ENCODE measurements around the gene CCDC89. TPM values are rescaled to one million over a fixed set of nuclear protein-coding genes. Genes with fewer than 3 reads are reported as not detected.
"Not testable (repeated sequence)": the region's sequence is repeated elsewhere in the genome, so short reads cannot be mapped to it uniquely, and the experiment has no call there.

Gene CCDC89
- total RNA-seq, 1 experiment from 2014 or later, result 6.6 TPM

DNA sequence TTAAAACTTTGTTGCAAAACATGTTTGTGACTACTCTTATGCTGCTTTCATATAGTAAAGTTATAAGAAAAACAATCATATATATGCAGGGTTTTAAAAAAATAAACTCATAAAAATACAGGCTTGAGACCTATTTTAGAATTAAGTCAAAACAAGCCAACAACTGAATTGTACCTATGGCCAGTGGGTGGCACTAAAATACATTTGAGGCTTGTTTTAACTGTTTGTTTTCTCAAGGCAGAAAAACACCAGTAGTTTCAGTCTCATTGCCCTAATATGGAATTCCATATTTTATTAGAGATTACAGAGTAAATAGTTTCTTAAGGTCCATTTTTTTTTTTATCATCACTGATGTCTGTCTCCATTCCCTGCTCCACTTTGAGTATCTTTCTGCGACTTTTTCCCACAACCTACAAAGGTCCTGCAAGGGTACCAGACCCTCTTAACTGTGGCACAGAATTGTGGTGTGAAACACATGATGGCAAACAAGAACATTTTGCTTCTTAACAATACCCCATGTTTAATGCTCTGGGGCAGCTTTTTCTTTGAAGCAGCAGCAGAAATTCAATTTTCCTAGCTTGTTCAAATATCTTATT lies 8.5 kb upstream of the CCDC89 start:
- DNase-seq (ENCODE audit: low read depth), result peak; percentile 58

DNA sequence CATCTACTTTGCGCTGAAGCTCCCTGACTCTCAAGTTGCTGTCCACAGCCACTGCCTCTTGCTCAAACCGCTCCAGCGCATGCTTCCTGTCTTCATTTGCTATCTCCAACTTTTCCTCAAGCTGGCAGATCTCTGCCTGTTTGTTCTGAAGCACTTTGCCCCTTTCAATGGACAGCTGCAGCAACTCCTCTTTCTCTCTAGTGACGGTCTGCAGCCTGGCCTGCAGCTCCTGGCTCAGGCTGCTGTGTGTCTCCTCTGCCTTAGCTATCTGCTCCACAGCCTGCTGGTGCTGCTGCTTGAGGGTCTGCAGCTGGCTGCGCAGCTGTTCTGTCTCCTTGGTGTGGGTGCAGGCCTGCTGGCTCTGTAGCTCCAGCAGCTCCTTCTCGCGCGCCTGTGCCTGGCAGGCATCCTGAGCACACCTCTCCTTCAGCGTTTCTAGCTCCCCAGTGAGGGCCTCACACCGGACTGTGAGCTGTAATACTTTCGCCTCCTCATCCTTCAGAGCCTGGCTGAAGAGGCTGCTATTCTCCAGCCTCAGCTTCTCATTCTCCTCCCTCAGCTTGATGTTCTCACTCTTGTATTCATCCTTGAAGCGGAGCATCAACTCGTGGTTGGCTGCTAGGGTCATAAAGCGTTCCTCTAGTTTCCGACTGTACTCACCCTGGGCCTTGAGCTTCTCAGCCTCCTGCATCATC lies 723 bp downstream of the CCDC89 start:
- peak; percentile 81 for DNase-seq (ENCODE audit: low read depth)

DNA sequence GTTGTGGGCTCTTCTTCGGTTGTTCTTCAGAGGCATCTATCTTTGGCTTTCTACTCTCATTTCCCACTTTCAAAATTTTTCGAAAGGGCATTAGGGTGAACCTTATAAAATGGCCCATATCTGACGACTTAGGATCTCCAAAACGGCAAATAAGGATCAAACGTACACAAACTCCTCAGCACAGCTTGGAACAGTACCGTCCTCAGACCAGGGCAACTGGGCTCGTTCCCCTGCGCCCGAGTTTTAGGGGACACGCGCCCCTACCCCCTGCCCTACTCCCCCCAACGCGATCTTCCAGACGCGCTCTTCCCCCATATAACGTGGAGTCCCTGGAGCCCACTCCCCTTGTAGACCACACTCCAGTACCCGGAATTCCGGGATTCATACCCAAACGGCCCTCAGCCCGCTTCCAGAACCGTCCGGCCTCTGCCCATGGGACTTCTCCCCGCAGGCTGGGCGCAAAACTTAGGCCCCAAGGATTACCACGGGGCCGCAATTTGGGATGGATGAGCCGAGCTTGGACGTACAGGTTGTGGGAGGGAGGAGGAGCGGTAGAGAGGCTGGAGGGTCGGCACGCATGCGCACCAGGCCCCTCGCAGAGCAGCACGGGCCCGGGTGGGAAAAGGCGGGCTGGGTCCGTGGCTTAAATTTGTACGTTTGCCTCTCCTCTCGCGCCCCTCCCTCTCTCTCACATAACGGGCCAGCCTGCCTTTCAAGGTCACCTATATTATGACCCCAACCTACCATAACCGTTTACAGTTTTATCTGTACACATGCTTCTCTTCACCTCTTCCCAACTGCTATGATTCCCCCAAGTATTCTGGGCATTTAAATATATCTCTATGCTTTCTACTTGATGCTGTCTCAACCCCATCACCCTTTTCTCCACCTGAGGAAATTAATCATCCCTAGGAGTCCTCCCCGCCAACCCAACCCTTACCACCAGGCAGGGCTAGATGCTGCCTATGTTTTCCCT lies 3.4 kb downstream of the CCDC89 start:
- peak; percentile 66 for DNase-seq (ENCODE audit: low read depth)

DNA sequence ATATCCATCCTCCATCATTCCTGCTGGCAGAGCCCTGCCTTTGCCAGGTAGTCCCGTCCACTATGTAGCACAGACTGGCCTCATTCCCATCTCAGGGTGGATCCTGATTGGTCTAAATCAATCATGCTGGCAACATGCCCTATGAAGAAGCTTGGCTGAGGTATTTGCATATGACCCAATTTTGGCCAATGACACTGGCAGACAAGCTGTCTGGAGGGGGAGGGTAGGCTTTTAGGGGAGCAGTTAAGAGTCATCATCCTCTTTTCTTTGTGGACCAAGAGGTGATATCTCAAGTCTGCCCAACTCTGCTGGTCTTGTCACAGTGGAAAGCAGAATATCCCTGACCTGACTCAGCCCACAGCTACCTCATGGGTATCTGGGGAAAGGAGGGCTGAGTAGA lies 5.1 kb downstream of the CCDC89 start:
- DNase-seq (ENCODE audit: low read depth), result no peak

DNA sequence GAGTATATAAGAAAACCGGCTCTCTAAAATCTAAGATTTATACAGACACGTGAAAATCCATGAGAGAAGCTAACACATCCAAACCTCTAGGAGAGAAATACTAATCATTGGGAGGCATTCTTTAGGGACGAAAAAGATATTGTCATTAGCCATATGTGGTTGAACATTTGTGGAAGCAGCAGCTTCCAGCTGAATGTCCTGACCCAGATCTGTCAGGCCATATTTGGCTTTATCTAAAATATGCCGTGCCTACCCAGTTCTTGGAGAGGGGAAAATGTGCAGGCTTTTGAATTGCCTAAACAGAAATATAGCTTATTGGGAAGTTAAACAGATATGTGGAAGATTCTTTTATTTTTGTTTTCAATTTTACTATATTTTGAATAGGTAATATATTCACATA lies 6.4 kb downstream of the CCDC89 start:
- DNase-seq (ENCODE audit: low read depth), result no peak

DNA sequence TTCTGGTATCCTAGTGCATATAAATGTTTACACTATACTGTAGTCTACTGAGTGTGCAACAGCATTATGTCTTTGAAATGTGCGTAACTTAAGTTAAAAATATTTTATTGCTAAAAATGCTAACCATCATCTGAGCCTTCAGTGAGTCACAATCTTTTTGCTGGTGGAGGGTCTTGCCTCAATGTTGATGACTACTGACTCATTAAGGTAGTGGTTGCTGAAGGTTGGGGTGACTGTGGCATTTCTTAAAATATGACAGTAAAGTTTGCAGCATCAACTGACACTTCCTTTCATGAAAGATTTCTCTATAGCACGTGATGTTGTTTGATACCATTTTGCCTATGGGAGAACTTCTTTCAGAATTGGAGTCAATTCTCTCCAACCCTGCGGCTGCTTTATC lies 12.6 kb downstream of the CCDC89 start:
- DNase-seq (ENCODE audit: low read depth), result no peak

DNA sequence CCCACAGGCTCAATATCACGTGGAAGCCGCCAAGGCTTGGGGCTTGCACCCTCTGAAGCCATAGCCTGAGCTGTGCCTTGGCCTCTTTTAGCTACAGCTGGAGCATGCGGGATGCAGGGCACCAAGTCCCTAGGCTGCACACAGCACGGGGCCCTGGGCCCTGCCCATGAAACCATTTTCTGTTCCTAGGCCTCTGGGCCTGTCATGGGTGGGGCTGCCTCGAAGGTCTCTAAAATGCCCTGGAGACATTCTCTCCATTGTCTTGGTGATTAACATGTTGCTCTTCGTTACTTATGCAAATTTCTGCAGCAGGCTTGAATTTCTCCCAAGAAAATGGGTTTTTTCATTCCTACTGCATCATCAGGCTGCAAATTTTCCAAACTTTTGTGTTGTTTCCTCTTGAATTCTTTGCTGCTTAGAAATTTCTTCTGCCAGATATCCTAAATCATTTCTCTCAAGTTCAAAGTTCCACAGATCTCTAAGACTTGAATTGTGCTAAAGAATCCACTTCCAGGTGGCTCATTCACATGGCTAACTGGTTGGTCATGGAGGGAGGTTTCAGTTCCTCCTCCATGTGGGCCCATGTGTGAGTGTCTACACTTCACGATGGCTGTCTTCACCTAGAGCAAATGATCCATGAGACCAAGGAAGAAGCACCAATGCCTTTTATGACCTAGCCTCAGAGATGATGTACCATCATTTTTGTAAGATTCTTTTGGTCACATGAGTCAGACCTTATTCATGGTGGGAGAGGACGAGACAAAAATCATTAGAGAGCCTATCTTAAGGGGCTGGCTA lies 13.7 kb downstream of the CCDC89 start:
- no peak for DNase-seq (ENCODE audit: low read depth)

DNA sequence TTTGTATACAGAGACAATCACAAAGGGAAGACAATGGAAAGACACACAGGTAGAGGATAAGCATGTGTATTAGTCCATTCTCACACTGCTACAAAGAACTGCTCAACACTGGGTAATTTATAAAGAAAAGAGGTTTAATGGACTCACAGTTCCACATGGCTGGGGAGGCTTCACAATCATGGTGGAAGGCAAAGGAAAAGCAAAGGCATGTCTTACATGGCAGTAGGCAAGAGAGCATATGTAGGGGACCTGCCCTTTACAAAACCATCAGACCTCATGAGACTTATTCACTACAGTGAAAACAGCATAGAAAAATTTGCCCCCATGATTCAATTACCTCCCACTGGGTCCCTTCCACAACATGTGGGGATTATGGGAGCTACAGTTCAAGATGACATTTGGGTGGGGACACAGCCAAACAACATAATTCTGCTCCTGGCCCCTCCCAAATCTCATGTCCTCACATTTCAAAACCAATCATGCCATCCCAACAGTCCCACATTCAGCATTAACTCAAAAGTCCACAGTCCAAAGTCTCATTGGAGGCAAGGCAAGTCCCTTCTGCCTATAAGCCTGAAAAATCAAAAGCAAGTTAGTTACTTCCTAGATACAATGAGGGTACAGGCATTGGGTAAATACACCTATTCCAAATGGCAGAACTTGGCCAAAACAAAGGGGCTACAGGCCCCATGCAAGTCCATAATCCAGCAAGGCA lies 14.9 kb downstream of the CCDC89 start:
- not testable (repeated sequence) for DNase-seq (ENCODE audit: low read depth)

DNA sequence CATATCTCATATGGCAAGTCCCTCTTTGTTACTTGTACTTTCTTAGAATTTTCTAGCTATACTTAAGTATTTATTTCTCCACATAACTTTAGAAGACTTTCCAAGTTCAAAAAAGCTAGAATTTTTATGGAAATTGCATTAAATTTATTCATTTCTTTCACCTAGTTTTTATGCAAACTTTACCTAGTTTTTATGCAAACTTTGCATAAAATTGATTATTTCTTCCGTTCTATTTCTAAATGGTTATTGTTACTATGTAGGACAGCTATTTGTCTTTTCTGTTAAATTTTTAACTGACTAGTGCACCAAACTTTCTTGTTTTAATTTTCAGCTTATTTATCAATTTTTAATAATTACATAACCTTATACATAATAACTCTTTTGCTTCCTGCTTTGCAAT lies 17.8 kb downstream of the CCDC89 start:
- DNase-seq (ENCODE audit: low read depth), result no peak

DNA sequence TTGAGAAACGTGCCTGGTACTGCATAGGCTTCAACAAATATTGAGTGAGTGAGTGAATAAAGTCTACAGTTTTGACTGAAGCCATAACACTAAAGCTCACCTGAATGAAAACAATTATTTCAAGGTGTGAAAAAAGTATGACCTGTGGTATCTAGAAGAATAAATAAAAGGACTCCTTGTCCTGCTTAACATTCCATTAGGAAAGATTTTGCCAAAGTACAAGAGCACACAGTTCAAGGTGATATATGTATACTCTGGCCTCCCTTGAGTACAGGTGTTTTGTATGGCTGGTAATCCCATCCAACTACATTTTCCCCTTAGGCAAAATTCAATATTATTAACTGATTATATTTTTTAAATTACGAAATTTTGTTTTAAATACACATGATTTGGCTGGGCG lies 19.3 kb downstream of the CCDC89 start:
- DNase-seq (ENCODE audit: low read depth), result no peak

DNA sequence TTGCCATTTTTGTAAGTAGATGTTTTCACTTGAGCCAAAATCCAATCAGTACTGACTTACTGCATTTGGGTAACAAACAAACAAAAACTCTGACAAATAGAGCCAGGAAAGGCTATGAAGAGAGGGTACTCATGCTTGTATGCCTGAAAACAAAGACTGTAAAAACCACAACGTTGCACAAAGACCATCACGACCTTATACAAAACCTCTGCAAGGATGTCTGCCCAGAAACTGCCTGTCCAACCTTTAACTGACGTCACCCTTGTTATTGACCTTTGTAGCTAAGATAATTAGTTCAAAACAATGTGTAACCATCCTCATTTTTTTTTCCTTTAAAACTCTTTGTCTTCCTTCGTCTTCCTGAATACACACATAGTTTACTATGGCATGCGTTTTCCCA lies 20.3 kb downstream of the CCDC89 start:
- no peak for DNase-seq (ENCODE audit: low read depth)

DNA sequence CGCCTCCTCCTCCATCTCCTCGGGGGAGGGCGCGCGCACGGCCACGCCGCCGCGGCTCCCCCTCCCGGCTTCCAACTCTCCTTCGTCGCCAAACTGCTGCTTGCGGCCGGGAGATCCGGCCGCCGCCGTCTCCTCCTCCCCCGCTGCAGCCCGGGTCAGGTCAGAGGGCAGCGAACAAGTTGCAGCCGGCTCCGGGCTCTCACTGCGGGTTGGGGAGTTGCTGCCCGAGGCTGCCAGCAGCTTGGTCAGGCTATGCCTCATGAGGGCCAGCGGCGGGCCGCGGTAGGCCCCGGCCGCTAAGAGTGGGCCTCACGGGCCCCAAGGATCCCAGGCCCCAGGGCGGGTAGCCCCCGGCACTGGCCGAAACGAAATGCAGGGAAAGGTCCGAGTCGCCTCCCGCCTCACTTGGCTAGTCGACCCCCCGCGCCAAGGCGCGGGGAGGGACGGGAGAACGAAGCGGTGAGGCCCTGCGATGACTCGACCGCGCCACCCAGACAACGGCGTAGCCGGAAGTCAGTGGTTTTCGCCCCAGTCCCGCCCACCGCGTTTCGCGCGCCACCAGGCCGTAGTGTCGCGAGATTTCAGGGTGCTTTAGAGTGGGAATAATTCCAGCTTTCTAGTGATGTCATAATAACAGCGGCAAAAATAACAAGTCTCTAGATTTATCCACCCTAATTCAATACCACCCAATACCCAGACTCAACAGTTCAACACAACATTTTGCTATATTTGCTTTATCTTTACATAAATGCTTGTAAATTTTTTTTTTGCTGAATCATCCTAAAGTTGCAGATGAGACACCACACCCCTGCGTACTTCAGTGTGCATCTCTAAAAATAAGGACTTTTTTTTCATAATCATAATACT lies 21.1 kb downstream of the CCDC89 start, which contains the start of gene CREBZF:
CREBZF (minus strand) TSS at position 515 of the 867 bp plus-strand sequence; CDS start at position 261, 254 bp downstream.
- DNase-seq (ENCODE audit: low read depth), result peak; percentile 94

DNA sequence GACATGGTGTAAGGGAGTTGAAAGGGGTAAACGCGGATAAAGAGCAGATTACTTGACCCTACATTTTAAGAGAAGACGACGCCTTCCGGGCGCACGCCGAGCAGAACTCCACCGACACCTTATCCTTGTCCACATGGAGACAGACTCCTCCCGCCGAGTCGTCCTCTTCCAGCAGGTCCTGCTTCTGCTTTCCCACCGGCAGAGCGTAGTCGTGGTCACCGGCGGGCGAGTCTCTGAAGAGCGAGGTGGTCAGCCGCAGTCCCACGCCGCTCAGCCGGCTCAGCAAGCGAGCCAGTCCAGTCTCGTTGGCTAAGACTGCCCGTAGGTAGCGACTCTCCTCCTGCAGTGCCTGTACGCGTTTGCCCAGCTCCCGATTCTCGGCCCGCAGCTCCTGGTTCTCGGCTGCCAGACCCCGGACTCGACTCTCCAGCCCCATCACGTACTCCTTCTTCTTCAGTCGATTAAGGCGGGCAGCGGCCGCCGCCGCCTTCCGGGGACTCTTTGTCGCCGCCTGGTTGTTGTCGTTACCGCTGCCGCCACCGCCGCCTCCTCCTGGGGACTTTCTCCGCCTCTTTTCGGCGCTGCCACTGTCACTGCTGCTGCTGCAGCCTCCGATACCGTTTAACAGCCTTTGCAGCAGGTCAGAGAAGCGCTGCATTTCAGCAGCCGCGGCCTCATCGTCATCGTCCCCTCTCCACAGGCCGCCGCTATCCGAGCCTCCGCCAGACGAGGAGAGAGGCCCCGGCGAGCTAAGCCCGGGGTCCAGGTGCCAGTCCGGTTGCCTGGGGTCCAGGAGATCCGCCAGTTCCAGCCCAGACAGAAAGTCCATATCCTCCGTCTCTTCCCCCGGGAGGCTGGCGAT lies 22.0 kb downstream of the CCDC89 start:
- DNase-seq (ENCODE audit: low read depth), result peak; percentile 56

DNA sequence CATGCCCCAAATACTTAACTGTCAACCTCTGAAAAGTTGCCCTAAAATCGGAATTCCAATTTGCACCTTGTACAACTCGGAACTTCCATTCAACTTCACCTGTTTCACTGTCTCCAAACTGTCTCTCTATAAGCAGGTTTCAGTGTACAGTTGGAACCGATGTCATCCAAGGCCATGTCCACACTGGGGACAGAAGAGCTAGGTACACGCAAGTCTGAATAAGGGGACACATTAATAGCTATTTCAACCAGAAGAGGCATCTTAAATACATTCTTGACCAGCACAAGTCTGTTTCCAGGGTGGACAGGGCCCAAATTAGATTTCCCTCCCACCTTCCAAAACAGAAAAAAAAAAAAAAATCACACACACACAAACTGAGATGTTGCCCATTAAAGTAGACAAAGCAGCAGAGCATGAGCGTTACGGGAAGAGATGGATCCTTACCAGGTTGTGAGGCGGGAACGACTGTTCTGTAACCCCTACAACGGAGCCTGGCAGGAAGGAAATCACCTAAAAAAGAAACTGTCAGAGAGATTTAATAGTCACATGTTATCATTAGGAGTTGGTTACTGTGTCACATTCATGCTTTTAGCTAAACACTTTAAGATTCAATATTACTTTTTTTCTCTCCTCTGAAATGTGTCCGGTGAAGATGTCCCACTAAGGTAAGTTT lies 22.8 kb downstream of the CCDC89 start:
- DNase-seq (ENCODE audit: low read depth), result peak; percentile 24

DNA sequence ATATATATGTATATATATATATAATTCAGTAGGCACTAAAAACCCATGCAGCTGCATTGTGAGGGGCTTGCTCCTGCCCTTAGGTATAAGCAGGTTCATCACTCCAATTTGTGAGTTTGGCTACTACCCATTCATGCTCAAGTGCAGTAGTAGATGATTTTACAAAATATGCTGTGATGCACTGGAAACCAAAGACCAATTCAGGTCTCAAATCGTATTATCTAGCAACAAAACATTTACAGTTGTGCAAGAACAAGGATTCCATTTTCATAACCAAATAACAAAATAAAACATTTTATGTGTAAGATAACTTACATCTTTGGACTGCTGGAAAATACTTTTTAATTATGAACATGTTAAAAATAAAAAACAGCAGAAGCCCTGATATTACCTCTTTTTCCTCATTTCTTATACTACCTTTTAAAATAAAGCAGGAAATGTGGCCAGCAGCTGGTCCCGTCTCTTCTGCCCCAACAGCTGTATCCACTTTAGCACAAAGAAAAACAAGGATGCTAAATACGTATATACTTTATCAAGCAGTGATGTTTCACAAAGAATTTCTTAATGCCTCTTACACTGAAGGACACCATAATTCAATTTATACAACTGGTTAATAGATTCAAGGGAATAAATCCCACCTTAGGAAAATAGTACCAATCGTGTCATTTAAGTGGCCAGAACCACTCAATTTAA lies 23.9 kb downstream of the CCDC89 start:
- DNase-seq (ENCODE audit: low read depth), result peak; percentile 55

DNA sequence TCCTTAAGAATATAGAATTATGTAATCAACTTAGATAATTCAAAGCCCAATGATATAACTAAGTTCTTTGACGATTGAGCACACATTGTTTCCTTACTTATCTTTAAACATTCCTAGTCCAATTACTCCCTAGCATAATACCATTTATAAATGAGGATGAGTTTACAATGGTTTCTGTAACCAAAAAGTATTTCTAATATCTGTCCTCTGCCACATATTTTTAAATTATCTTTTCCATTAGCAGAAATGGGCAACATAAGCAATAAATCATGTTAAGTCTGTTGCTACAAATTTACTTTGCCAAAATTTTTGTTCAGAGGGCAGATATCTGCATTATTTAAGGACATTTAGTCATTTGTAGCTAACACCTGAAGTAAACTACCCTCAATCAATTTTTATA lies 27.8 kb downstream of the CCDC89 start:
- no peak for DNase-seq (ENCODE audit: low read depth)

DNA sequence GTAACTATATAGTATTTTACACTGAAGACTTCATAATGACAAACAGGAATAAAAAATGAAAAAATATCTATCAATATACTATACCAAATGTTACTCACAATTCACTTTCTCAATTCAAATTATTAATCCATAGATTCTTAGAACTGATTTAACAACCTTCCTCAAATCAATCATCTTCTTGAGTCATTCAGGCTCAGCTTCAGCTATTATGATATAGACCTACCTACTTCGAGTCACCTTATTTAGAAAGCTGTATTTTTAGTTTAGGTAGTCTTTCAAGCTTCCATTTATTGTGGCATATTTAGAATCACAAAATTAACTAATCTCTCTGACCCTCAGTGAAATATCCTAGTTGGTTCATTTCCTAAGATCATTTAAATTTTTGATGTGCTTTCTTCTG lies 29.2 kb downstream of the CCDC89 start:
- no peak for DNase-seq (ENCODE audit: low read depth)

DNA sequence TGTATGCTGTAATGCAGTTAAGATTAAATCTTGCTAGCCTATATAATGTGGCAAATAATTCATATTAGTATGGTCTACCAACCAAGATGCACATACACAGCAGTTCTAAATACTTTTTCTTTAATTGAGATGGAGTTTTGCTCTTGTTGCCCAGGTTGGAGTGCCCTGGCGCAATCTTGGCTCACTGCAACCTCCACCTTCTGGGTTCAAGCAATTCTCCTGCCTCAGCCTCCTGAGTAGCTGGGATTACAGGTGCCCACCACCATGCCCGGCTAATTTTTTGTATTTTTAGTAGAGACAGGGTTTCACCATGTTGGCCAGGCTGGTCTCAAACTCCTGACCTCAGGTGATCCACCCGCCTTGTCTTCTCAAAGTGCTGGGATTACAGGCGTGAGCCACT lies 31.7 kb downstream of the CCDC89 start:
- not testable (repeated sequence) for DNase-seq (ENCODE audit: low read depth)

Data from LHCN-M2 (cell line).